Erythroblast (primary cell): Measurements from ENCODE around the gene CRYBG1.

ENCODE experiments used
- GATA1 ChIP-seq: IDR thresholded peaks from 2 replicates; pipeline ENCODE4 v1.6.1; 2011; ENCODE audit warnings: low read depth, mild to moderate bottlenecking, control low read depth, low read length, moderate library complexity
- POLR2A ChIP-seq: IDR thresholded peaks from 2 replicates; pipeline ENCODE4 v1.6.1; 2011; ENCODE audit warnings: mild to moderate bottlenecking, low read length

- TF ChIP-seq POLR2A: no peak
- no peak for TF ChIP-seq GATA1
Measured at GRCh38 chr6:106609699-106610098, 249.2 kb downstream of the CRYBG1 start.
